GM13976 (cell line): ENCODE results near the gene SLC25A34.

Source experiments
- DNase-seq: peaks from one replicate; pipeline ENCODE4 v3.0.0; 2012; ENCODE audit warnings: low spot score
- CTCF ChIP-seq: IDR thresholded peaks from 2 replicates; pipeline ENCODE4 v1.5.1; 2012; ENCODE audit warnings: borderline replicate concordance, mild to moderate bottlenecking; ENCODE audit not compliant: insufficient read depth; ENCODE audit errors: extremely low read depth, missing control alignments, control extremely low read depth
- in situ Hi-C: fragments of 300-500 bp; cut with MboI; formaldehyde crosslinking; loops from one replicate; pipeline ENCODE4 v1.12.0; 2022; ENCODE audit warnings: low sequenced_read_pairs, mixed read lengths, inconsistent platforms; ENCODE audit not compliant: unreplicated experiment

Gene SLC25A34

GRCh38 chr1:15736038-15736891, at the start of gene SLC25A34:
Gene SLC25A34 (plus strand): TSS chr1:15736258. CDS start chr1:15736486, 228 bp downstream.
- no peak for TF ChIP-seq CTCF
- no peak for DNase-seq
- in situ Hi-C loops = loop anchor here (25.0 kb wide), 1 partner anchor 399 kb away; no protein-coding TSS in a partner anchor

- in situ Hi-C loops = no loop called here
- DNase-seq = no peak
- no peak for TF ChIP-seq CTCF
Measured at GRCh38 chr1:15687446-15687845, 48.6 kb upstream of the SLC25A34 start.

GRCh38 chr1:15690317-15690716, 45.7 kb upstream of the SLC25A34 start:
- in situ Hi-C loops = no loop called here
- DNase-seq = no peak

GRCh38 chr1:15691434-15692032, 44.5 kb upstream of the SLC25A34 start:
- DNase-seq = no peak
- in situ Hi-C loops = no loop called here
- TF ChIP-seq CTCF = no peak

More at GRCh38 chr1:15690317-15690716, 45.7 kb upstream of the SLC25A34 start:
- TF ChIP-seq CTCF = no peak

- no peak for DNase-seq
- TF ChIP-seq CTCF = no peak
- in situ Hi-C loops = no loop called here
Measured at GRCh38 chr1:15692121-15692682, 43.9 kb upstream of the SLC25A34 start.

- DNase-seq = no peak
- TF ChIP-seq CTCF = no peak
- in situ Hi-C loops = no loop called here
Measured at GRCh38 chr1:15693371-15693770, 42.7 kb upstream of the SLC25A34 start.
